Spinal cord (tissue), 10 donors: ENCODE data around the gene PRKN. TPM values are rescaled to one million over a fixed set of nuclear protein-coding genes. Genes with fewer than 3 reads are reported as not detected.

Experiments used
- DNase-seq, 6 donors: peaks; one replicate each; pipeline versions ENCODE4 v3.0.0 to v3.0.0-alpha.2; 2013 to 2015; ENCODE audit warnings: low spot score in 6 of 6, low read depth in 4 of 6
- H3K27ac ChIP-seq: one replicate; pipeline ENCODE4 v1.5.1; 2013; ENCODE audit warnings: low read depth, low read length, control low read depth
- H3K27me3 ChIP-seq: one replicate; pipeline ENCODE4 v1.6.1; 2013; ENCODE audit warnings: low read length; ENCODE audit not compliant: control insufficient read depth, insufficient read depth
- H3K36me3 ChIP-seq: one replicate; pipeline ENCODE4 v1.6.1; 2013; ENCODE audit warnings: low read length; ENCODE audit not compliant: control insufficient read depth, insufficient read depth
- H3K4me1 ChIP-seq: one replicate; pipeline ENCODE4 v1.6.1; 2013; ENCODE audit warnings: low read length; ENCODE audit not compliant: control insufficient read depth, insufficient read depth
- H3K4me3 ChIP-seq: one replicate; pipeline ENCODE4 v1.5.1; 2013; ENCODE audit warnings: low read depth, low read length, control low read depth
- H3K9me3 ChIP-seq: one replicate; pipeline ENCODE4 v1.6.1; 2013; ENCODE audit warnings: low read length; ENCODE audit not compliant: control insufficient read depth, insufficient read depth
- WGBS: methylation state at CpG from one replicate; pipeline ENCODE4 v1.1.5; 2013; ENCODE audit warnings: missing lambda C conversion rate; ENCODE audit not compliant: insufficient coverage; 5-methylcytosine and 5-hydroxymethylcytosine counted together
- polyA plus RNA-seq, 2 donors: library from polyadenylated mRNA; unstranded; fragments of 120-200 nt; gene quantifications; one replicate each; pipeline ENCODE4 v1.2.1, GENCODE V29; 2013; ENCODE audit not compliant: insufficient read length in 2 of 2
- total RNA-seq, 2 donors: library from RNA; depleted of rRNA in 1 of 2; stranded (reverse); fragments of 120-200 nt in 1 of 2; fragments of >200 nt in 1 of 2; gene quantifications; one replicate each; pipeline versions ENCODE4 v1.2.3 to v1.2.4, GENCODE V29; 2013 to 2014
- donor health status: healthy.

Gene PRKN
- total and polyA plus RNA-seq, 4 donors, result 7.4 to 9.5 (median 8.4) TPM

- whole genome bisulfite sequencing, result 58% methylated on average over 6 of the region's 8 CpGs
- no peaks in the 10 kb centered on the region for H3K9me3 ChIP-seq
- H3K27ac ChIP-seq, result no peak overlapping the region
- DNase-seq, result peak in 2 of 6 donors; percentile 29 to 54
- H3K4me3 ChIP-seq, result no peak overlapping the region
- no peaks in the 10 kb centered on the region for H3K27me3 ChIP-seq
- no peaks in the 10 kb centered on the region for H3K36me3 ChIP-seq
- H3K4me1 ChIP-seq, result no peaks in the 10 kb centered on the region
Measured at GRCh38 chr6:161792851-161793493, 934.6 kb downstream of the PRKN start.

GRCh38 chr6:161788531-161788930 is 939.0 kb downstream of the PRKN start:
- no peak for DNase-seq
- WGBS, result 100% methylated on average over 1 of the region's 4 CpGs
- H3K27ac ChIP-seq, result no peak overlapping the region
- H3K27me3 ChIP-seq, result no peaks in the 10 kb centered on the region
- no peaks in the 10 kb centered on the region for H3K4me1 ChIP-seq
- no peaks in the 10 kb centered on the region for H3K9me3 ChIP-seq
- H3K4me3 ChIP-seq, result no peak overlapping the region
- no peaks in the 10 kb centered on the region for H3K36me3 ChIP-seq

GRCh38 chr6:161772176-161772575 is 955.4 kb downstream of the PRKN start:
- no peaks in the 10 kb centered on the region for H3K9me3 ChIP-seq

GRCh38 chr6:161761966-161762365 is 965.6 kb downstream of the PRKN start:
- 78% methylated on average over 6 of the region's 6 CpGs for WGBS
- Histone ChIP-seq H3K36me3 (no peaks in the 10 kb centered on the region), H3K27ac (no peak overlapping the region), H3K9me3 (no peaks in the 10 kb centered on the region), H3K4me1 (no peaks in the 10 kb centered on the region), H3K4me3 (no peak overlapping the region), H3K27me3 (no peaks in the 10 kb centered on the region)
- no peak for DNase-seq

More at GRCh38 chr6:161772176-161772575, 955.4 kb downstream of the PRKN start:
- H3K27me3 ChIP-seq, result no peaks in the 10 kb centered on the region
- H3K4me3 ChIP-seq, result no peak overlapping the region
- no peak overlapping the region for H3K27ac ChIP-seq
- peaks cover 6% of the 10 kb centered on the region for H3K4me1 ChIP-seq
- WGBS, result 86% methylated on average over 2 of the region's 7 CpGs
- H3K36me3 ChIP-seq, result no peaks in the 10 kb centered on the region
- DNase-seq, result peak in 1 of 6 donors; percentile 28

- Histone ChIP-seq H3K4me1 (no peaks in the 10 kb centered on the region), H3K36me3 (no peaks in the 10 kb centered on the region), H3K9me3 (peaks cover 1% of the 10 kb centered on the region), H3K27ac (no peak overlapping the region), H3K27me3 (no peaks in the 10 kb centered on the region), H3K4me3 (no peak overlapping the region)
- 56% methylated on average over 3 of the region's 5 CpGs for WGBS
- no peak for DNase-seq
Measured at GRCh38 chr6:161755080-161755479, 972.5 kb downstream of the PRKN start.

GRCh38 chr6:161750686-161751085 is 976.9 kb downstream of the PRKN start:
- Histone ChIP-seq H3K9me3 (peaks cover 1% of the 10 kb centered on the region), H3K36me3 (no peaks in the 10 kb centered on the region), H3K4me3 (no peak overlapping the region), H3K27ac (no peak overlapping the region), H3K27me3 (no peaks in the 10 kb centered on the region), H3K4me1 (peaks cover 4% of the 10 kb centered on the region)
- no CpG with 5 or more reads among the region's 3 CpGs for WGBS
- DNase-seq, result no peak

- Histone ChIP-seq H3K36me3 (no peaks in the 10 kb centered on the region), H3K27me3 (no peaks in the 10 kb centered on the region), H3K4me1 (peaks cover 10% of the 10 kb centered on the region), H3K4me3 (no peak overlapping the region), H3K9me3 (peaks cover 1% of the 10 kb centered on the region), H3K27ac (no peak overlapping the region)
- 82% methylated on average over 2 of the region's 4 CpGs for WGBS
- no peak for DNase-seq
Measured at GRCh38 chr6:161749576-161749975, 978.0 kb downstream of the PRKN start.

- Histone ChIP-seq H3K27ac (no peak overlapping the region), H3K9me3 (peaks cover 1% of the 10 kb centered on the region), H3K4me1 (peaks cover 13% of the 10 kb centered on the region), H3K27me3 (no peaks in the 10 kb centered on the region), H3K4me3 (no peak overlapping the region), H3K36me3 (no peaks in the 10 kb centered on the region)
- DNase-seq, result peak in 5 of 6 donors; percentile 56 to 96 (median 65)
- WGBS, result 48% methylated on average over 8 of the region's 18 CpGs
Measured at GRCh38 chr6:161748535-161749416, 978.8 kb downstream of the PRKN start.

- Histone ChIP-seq H3K36me3 (no peaks in the 10 kb centered on the region), H3K9me3 (no peaks in the 10 kb centered on the region), H3K27ac (no peak overlapping the region), H3K4me3 (no peak overlapping the region), H3K4me1 (peaks cover 13% of the 10 kb centered on the region), H3K27me3 (no peaks in the 10 kb centered on the region)
- WGBS, result 63% methylated on average over 3 of the region's 7 CpGs
- DNase-seq, result peak in 1 of 6 donors; percentile 93
Measured at GRCh38 chr6:161747506-161747905, 980.1 kb downstream of the PRKN start.
